NCI-H1694 (cell line): Measurements from ENCODE around the gene ZNF578.
"Not testable (repeated sequence)": the region's sequence is repeated elsewhere in the genome, so short reads cannot be mapped to it uniquely, and the experiment has no call there.

Experiments used
- DNase-seq: peaks from one replicate; lab custom pipeline; 2025; lab: John Stamatoyannopoulos, UW

ZNF578 gene

GRCh38 chr19:52516191-52516590 lies 62.8 kb downstream of the ZNF578 start:
- DNase-seq: no peak

- DNase-seq: no peak
These were observed 65.3 kb downstream of the ZNF578 start for GRCh38 chr19:52518646-52519045.

- DNase-seq: not testable (repeated sequence)
These were observed 65.8 kb downstream of the ZNF578 start for GRCh38 chr19:52519175-52519574.

- DNase-seq: no peak
These were observed 66.7 kb downstream of the ZNF578 start for GRCh38 chr19:52520013-52520412.

GRCh38 chr19:52522551-52522950 lies 69.2 kb downstream of the ZNF578 start:
- DNase-seq: no peak

GRCh38 chr19:52524086-52524485 lies 70.7 kb downstream of the ZNF578 start:
- no peak for DNase-seq

- no peak for DNase-seq
These were observed 74.0 kb downstream of the ZNF578 start, which contains the start of gene ZNF808 for GRCh38 chr19:52527134-52527955. Gene ZNF808 (plus strand): TSS chr19:52527668. CDS start chr19:52543285, 15,617 bp downstream.

- DNase-seq: no peak
These were observed 74.6 kb downstream of the ZNF578 start for GRCh38 chr19:52527956-52528351.

GRCh38 chr19:52532480-52532879 lies 79.1 kb downstream of the ZNF578 start:
- DNase-seq: no peak

- no peak for DNase-seq
These were observed 80.5 kb downstream of the ZNF578 start for GRCh38 chr19:52533901-52534300.

- DNase-seq: not testable (repeated sequence)
These were observed 82.0 kb downstream of the ZNF578 start for GRCh38 chr19:52535385-52535770.

GRCh38 chr19:52535771-52536447 lies 82.6 kb downstream of the ZNF578 start:
- DNase-seq: no peak

- DNase-seq: no peak
These were observed 83.1 kb downstream of the ZNF578 start for GRCh38 chr19:52536448-52536800.

GRCh38 chr19:52538815-52539214 lies 85.5 kb downstream of the ZNF578 start:
- DNase-seq: not testable (repeated sequence)

GRCh38 chr19:52541176-52541575 lies 87.8 kb downstream of the ZNF578 start:
- not testable (repeated sequence) for DNase-seq

- DNase-seq: no peak
These were observed 88.3 kb downstream of the ZNF578 start for GRCh38 chr19:52541608-52542007.

GRCh38 chr19:52542541-52542940 lies 89.2 kb downstream of the ZNF578 start:
- DNase-seq: not testable (repeated sequence)

GRCh38 chr19:52542984-52543664 lies 89.8 kb downstream of the ZNF578 start:
- no peak for DNase-seq

- DNase-seq: no peak
These were observed 101.0 kb downstream of the ZNF578 start for GRCh38 chr19:52554216-52554971.

GRCh38 chr19:52557231-52557995 lies 104.1 kb downstream of the ZNF578 start:
- no peak for DNase-seq

- DNase-seq: not testable (repeated sequence)
These were observed 105.5 kb downstream of the ZNF578 start for GRCh38 chr19:52558732-52559445.
